ENCODE measurements around the gene PUS10. TPM values are rescaled to one million over a fixed set of nuclear protein-coding genes. Genes with fewer than 3 reads are reported as not detected.

Gene PUS10
- total RNA-seq, 1 donor from 2014 or later = 6.0 TPM

DNA sequence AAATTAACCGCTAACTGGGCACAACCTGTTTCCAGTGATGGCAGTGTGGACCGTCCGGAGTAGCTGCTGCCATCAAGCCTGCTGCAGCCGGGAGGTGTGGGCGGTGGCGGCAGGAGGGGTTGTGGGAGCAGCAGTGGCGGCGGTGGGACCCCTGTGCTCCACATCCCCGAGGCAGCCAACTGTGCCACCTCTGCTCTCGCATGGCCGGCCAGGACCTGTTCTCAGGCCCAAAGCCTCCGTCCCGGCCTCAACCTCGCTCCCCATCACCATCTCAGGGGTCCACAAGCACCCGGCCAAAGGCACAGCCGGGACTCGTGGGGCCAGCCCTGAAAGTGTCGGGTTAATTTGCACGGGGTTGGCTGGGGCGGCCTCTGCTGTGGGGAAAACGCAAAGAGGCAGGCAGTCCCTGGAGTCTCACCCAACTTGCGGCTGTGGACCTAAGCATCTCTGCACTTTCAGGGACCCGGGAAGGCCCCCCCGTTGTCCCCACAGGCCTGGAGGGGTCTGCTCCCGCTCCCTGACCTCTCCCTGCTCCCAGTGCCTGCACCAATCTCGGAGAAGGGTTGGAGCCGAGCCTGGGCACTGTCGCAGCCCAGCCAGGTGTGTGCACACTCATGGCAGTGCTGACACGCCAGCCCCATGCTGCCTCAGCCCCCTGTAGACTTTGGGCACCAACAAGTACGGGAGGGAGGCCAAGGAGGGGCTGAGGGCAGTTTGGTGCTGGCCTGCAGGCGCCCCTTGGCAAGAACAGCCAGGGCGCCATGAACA is 45.0 kb downstream of the PUS10 start:
- TF ChIP-seq, protein P1, sequence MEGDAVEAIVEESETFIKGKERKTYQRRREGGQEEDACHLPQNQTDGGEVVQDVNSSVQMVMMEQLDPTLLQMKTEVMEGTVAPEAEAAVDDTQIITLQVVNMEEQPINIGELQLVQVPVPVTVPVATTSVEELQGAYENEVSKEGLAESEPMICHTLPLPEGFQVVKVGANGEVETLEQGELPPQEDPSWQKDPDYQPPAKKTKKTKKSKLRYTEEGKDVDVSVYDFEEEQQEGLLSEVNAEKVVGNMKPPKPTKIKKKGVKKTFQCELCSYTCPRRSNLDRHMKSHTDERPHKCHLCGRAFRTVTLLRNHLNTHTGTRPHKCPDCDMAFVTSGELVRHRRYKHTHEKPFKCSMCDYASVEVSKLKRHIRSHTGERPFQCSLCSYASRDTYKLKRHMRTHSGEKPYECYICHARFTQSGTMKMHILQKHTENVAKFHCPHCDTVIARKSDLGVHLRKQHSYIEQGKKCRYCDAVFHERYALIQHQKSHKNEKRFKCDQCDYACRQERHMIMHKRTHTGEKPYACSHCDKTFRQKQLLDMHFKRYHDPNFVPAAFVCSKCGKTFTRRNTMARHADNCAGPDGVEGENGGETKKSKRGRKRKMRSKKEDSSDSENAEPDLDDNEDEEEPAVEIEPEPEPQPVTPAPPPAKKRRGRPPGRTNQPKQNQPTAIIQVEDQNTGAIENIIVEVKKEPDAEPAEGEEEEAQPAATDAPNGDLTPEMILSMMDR (IDR thresholded peaks at IDR 0.05) = no peak
- no peak for DNase-seq (ENCODE audit: extremely low spot score, unreplicated experiment)
- Mint-ChIP-seq H3K36me3 (ENCODE audit: unreplicated experiment) (no peaks in the 10 kb centered on the region), H3K4me1 (ENCODE audit: unreplicated experiment) (no peaks in the 10 kb centered on the region), H3K4me3 (ENCODE audit: unreplicated experiment) (no peak overlapping the region), H3K27me3 (ENCODE audit: unreplicated experiment) (no peaks in the 10 kb centered on the region), H3K27ac (ENCODE audit: unreplicated experiment) (no peak overlapping the region), H3K9me3 (ENCODE audit: unreplicated experiment) (no peaks in the 10 kb centered on the region)

DNA sequence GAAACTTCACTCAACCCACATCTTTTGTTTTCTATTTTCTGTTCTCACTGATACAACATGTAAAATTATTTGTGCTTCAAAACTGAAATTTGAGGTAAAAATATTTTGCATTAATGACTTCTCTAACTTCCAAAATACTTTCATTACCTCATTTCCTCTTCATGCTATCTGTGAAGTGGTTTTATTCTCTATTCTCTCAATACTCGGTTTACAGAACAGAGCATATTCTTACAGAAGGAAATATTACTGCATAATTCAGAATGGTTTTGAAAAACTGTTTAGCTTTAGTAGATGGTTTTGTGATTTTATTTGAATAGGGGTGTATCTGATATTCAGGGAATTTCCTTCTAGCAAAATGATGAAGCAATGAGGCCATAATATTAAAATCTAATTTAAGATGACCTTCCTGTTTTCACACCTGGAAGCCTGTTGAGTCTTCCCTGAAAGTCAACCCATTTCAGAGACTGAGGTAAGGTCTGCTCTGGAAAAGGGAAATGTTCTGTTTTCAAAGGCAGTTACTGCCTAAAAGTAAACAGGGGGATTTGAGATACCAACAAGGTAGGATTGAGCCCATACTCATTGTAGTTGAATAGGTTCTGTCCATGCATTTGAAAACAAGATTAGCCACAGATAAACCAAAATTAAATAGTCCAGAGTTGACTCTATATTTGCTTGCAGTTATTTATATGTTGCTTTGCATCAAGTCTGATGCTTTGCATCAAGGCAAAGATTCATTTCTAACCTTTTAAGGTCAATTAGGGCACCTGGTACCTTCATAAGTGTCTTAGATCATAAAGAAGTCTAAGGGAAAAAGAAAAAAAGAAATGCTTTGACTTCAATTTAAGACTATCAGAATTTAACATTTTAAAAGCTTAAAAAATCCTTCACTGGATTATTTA is 51.3 kb downstream of the PUS10 start:
- Mint-ChIP-seq H3K4me3 (ENCODE audit: unreplicated experiment) (no peak overlapping the region), H3K27ac (ENCODE audit: unreplicated experiment) (no peak overlapping the region), H3K27me3 (ENCODE audit: unreplicated experiment) (no peaks in the 10 kb centered on the region), H3K4me1 (ENCODE audit: unreplicated experiment) (no peaks in the 10 kb centered on the region), H3K9me3 (ENCODE audit: unreplicated experiment) (no peaks in the 10 kb centered on the region), H3K36me3 (ENCODE audit: unreplicated experiment) (peaks cover 2% of the 10 kb centered on the region)
- TF ChIP-seq, protein P1 (IDR thresholded peaks at IDR 0.05) = no peak
- DNase-seq (ENCODE audit: extremely low spot score, unreplicated experiment) = no peak

DNA sequence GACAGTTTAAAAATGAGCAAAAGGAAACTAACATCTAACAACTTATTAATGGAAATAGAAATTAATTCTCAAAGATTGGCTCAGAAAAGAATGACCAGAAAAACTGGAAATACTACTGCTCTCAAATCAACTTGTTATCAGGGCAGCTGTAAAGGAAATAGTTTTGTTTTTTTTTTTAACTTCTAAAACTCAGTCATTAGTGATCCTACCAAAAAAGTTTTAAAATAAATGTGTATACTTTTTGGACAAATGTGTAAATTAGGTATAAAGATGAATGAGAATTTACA is 52.6 kb downstream of the PUS10 start:
- Mint-ChIP-seq H3K9me3 (ENCODE audit: unreplicated experiment) (no peaks in the 10 kb centered on the region), H3K36me3 (ENCODE audit: unreplicated experiment) (peaks cover 2% of the 10 kb centered on the region), H3K27me3 (ENCODE audit: unreplicated experiment) (no peaks in the 10 kb centered on the region), H3K4me3 (ENCODE audit: unreplicated experiment) (no peak overlapping the region), H3K27ac (ENCODE audit: unreplicated experiment) (no peak overlapping the region), H3K4me1 (ENCODE audit: unreplicated experiment) (no peaks in the 10 kb centered on the region)
- TF ChIP-seq, protein P1 (IDR thresholded peaks at IDR 0.05) = no peak
- no peak for DNase-seq (ENCODE audit: extremely low spot score, unreplicated experiment)

DNA sequence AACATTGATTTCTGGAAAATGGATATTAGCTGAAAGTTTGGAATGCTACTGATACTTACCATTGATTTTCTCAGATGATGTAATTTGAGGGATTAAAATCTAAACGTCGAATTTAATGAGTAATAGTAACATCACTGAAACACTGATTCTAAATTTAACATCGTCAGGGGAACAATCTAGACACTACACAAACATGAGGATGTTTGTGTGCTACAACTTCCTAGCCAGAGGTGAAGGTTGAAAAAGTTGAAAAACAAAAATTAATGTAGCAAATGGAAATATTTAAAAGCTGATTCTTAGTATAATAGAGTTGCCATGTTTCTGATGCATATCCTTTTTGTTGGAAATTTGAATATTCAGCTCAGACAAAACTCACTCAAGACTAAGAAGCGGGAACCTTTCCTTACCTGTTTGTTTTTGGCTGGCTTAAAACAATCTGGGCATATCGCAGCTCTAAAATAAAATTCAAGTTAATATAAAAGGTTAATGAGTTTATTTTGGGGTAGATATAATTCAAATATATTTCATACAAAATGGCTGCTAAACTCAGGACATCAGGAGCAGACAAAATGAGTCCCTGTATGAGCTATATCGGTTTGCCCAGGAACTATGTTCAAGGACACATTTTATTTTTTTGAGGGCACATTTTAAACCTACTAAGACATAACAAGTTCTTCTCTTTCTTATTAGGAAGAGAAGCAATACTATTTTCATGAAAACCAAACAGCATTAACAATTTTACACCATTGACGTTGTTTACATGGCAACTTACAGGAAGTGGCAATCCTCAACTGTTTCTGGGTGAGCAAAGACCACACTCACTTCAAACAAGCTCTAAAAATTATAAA is 53.2 kb downstream of the PUS10 start:
- no peak overlapping the region for H3K27ac Mint-ChIP-seq (ENCODE audit: unreplicated experiment)
- H3K4me3 Mint-ChIP-seq (ENCODE audit: unreplicated experiment) = no peak overlapping the region
- no peaks in the 10 kb centered on the region for H3K9me3 Mint-ChIP-seq (ENCODE audit: unreplicated experiment)
- no peak for DNase-seq (ENCODE audit: extremely low spot score, unreplicated experiment)
- H3K27me3 Mint-ChIP-seq (ENCODE audit: unreplicated experiment) = no peaks in the 10 kb centered on the region
- peaks cover 2% of the 10 kb centered on the region for H3K36me3 Mint-ChIP-seq (ENCODE audit: unreplicated experiment)
- H3K4me1 Mint-ChIP-seq (ENCODE audit: unreplicated experiment) = no peaks in the 10 kb centered on the region
- TF ChIP-seq, protein P1 (IDR thresholded peaks at IDR 0.05) = no peak
